ENCODE data around the gene KCNJ11. TPM values are rescaled to one million over a fixed set of nuclear protein-coding genes. Genes with fewer than 3 reads are reported as not detected.

KCNJ11 gene
- total and polyA plus RNA-seq, 8 donors: 1.5 to 22.9 (median 7.2) TPM; not detected in 1

DNA sequence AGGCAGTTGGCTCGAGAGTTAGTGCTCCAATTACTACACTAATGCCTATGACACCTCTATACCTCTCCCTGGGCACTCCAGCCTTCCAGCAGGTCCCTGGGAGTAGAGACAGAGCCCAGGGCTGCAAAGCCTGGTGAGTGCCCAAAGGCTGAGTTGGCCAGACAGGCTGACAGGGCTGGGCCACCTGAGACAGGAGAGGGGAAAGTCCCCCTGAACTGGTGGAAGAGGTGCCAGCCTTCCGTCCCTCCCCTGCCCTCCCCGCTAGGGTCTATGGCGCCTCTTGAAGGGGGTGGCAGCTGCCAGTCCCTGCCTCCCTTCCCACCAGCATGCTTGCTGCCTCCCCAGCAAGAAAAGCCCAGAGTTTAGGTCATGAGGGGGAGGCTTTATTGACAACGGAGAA, 3.0 kb downstream of the KCNJ11 start:
- intact Hi-C loops (cut with DNase I; ENCODE audit: low total_unique reads): loop anchor here (2.0 kb wide), 1 partner anchor 119 kb away; no protein-coding TSS in a partner anchor
- Histone ChIP-seq H3K4me1 (peaks cover 4 to 38% (median 18%) of the 10 kb centered on the region in 4 donors), H3K27ac (peak overlapping the region in 1 of 5 donors; percentile 75), H3K9me3 (no peaks in the 10 kb centered on the region), H3K27me3 (peaks cover 0 to 15% (median 0%) of the 10 kb centered on the region in 3 donors), H3K36me3 (no peaks in the 10 kb centered on the region), H3K4me3 (peak overlapping the region in 2 of 4 donors; percentile 27 to 44)
- no peak for DNase-seq
- TF ChIP-seq POLR2A (IDR thresholded peaks at IDR 0.05): no peak
- no peak for TF ChIP-seq EP300 (IDR thresholded peaks at IDR 0.05)
- no peak for TF ChIP-seq POLR2AphosphoS5 (IDR thresholded peaks at IDR 0.05)
- TF ChIP-seq, protein P1, sequence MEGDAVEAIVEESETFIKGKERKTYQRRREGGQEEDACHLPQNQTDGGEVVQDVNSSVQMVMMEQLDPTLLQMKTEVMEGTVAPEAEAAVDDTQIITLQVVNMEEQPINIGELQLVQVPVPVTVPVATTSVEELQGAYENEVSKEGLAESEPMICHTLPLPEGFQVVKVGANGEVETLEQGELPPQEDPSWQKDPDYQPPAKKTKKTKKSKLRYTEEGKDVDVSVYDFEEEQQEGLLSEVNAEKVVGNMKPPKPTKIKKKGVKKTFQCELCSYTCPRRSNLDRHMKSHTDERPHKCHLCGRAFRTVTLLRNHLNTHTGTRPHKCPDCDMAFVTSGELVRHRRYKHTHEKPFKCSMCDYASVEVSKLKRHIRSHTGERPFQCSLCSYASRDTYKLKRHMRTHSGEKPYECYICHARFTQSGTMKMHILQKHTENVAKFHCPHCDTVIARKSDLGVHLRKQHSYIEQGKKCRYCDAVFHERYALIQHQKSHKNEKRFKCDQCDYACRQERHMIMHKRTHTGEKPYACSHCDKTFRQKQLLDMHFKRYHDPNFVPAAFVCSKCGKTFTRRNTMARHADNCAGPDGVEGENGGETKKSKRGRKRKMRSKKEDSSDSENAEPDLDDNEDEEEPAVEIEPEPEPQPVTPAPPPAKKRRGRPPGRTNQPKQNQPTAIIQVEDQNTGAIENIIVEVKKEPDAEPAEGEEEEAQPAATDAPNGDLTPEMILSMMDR (IDR thresholded peaks at IDR 0.05): no peak
- whole genome bisulfite sequencing, 5 donors: 65 to 79% (median 71%) methylated on average over 1 to 5 of the region's 5 CpGs

DNA sequence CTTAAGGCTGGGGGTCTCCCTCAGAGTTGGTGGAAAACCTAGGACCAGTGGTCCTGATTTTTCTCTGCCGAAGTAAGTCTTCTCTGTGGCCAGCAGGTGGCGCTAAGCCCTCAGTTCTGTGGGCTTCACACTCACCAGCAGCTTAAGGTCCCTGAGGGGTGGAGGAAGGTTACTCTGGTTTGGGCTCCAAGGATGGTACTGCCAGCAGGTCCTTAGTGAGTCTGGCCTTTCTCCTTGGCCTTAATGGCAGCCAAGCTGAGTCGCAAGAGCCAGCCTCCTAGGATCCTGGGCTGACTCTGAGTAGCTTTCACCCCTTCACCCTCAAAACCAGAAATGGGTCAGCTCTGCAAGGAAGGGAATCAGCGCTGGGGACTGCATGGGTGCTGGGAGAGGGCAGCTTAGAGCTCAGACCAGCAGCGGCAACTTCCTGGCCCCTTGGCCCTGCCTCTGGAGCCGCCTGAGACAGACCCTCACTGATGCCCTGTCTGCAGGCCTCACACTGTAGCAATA, 4.4 kb downstream of the KCNJ11 start:
- DNase-seq: peak; percentile 84 to 95
- Histone ChIP-seq H3K36me3 (peaks cover 0 to 10% (median 6%) of the 10 kb centered on the region in 4 donors), H3K4me3 (no peak overlapping the region), H3K27me3 (peaks cover 0 to 15% (median 0%) of the 10 kb centered on the region in 3 donors), H3K9me3 (no peaks in the 10 kb centered on the region), H3K27ac (no peak overlapping the region), H3K4me1 (peaks cover 0 to 27% (median 9%) of the 10 kb centered on the region in 4 donors)
- WGBS, 5 donors: 45 to 74% (median 49%) methylated on average over 3 to 6 of the region's 6 CpGs
- intact Hi-C loops (cut with DNase I; ENCODE audit: low total_unique reads): loop anchor here (2.0 kb wide), 1 partner anchor 121 kb away; no protein-coding TSS in a partner anchor
- TF ChIP-seq POLR2AphosphoS5 (IDR thresholded peaks at IDR 0.05): no peak
- no peak for TF ChIP-seq POLR2A (IDR thresholded peaks at IDR 0.05)
- TF ChIP-seq, protein P1 (IDR thresholded peaks at IDR 0.05): peak in 5 of 7 experiments; percentile 80 to 93 (median 87)
- TF ChIP-seq EP300 (IDR thresholded peaks at IDR 0.05): no peak

DNA sequence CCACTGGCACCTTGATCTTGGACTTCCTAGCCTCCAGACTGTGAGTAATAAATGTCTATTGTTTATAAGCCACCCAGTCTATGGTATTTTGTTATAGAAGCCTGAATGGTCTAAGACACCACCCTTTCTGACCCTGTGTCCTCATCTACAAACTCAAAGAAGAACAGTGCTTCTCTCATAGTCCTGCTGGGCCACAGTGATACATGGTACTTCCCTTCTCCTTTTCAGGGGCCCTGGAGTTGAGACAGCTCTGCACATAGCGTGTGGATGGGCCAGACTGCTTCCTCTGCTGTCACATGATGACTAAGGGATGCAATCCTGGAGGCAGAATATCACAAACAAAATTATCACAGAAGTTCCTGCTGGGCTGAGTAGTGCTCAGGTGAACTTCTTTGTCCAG, 5.0 kb downstream of the KCNJ11 start:
- Histone ChIP-seq H3K9me3 (no peaks in the 10 kb centered on the region), H3K4me3 (no peak overlapping the region), H3K36me3 (peaks cover 0 to 11% (median 8%) of the 10 kb centered on the region in 4 donors), H3K27ac (no peak overlapping the region), H3K27me3 (peaks cover 0 to 11% (median 0%) of the 10 kb centered on the region in 3 donors), H3K4me1 (peaks cover 0 to 24% (median 6%) of the 10 kb centered on the region in 4 donors)
- TF ChIP-seq POLR2AphosphoS5 (IDR thresholded peaks at IDR 0.05) (no peak), EP300 (IDR thresholded peaks at IDR 0.05) (no peak), POLR2A (IDR thresholded peaks at IDR 0.05) (no peak)
- TF ChIP-seq, protein P1 (IDR thresholded peaks at IDR 0.05): no peak
- no peak for DNase-seq
- 82 to 100% (median 92%) methylated on average over 1 of the region's 1 CpG for WGBS, 5 donors
- intact Hi-C loops (cut with DNase I; ENCODE audit: low total_unique reads): no loop called here

DNA sequence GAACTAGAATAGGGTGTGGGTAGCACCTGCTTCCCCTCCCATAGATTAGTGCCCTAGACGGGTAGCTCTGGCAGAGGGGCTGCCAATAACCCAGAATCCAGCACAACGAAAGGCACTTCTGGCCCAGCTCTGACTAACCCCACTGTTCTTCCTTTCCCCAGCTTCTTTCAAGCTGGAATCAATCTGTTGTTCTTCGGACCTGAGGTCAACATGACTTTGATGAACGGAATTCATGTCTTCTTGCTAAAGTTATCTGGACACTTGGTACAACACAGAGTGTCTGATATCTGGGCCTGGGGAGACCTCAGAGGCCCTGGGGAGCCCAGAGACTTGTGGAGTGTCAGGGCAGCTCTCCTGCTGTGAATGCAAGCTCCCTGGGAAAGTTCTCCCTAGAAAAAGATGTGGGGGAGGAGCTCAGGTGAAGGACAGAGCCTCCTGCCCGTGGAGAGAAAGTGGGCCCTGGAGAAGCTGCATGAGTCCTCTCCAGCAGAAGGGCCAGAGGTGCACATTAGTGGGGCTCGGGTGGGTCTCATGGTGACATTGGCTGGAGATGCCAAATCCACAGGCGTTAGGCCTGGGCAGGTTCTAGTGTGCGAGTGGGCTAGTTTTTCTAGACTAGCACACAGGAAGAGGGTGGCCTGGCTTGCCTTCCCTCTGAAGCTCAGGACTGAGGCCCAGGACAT, 6.3 kb downstream of the KCNJ11 start:
- Histone ChIP-seq H3K4me1 (peaks cover 0 to 15% (median 2%) of the 10 kb centered on the region in 4 donors), H3K27me3 (no peaks in the 10 kb centered on the region), H3K36me3 (peaks cover 0 to 13% (median 9%) of the 10 kb centered on the region in 4 donors), H3K9me3 (no peaks in the 10 kb centered on the region), H3K4me3 (no peak overlapping the region), H3K27ac (no peak overlapping the region)
- 69 to 84% (median 80%) methylated on average over 6 to 8 of the region's 8 CpGs for WGBS, 5 donors
- intact Hi-C loops (cut with DNase I; ENCODE audit: low total_unique reads): no loop called here
- DNase-seq: no peak
- TF ChIP-seq POLR2A (IDR thresholded peaks at IDR 0.05) (no peak), POLR2AphosphoS5 (IDR thresholded peaks at IDR 0.05) (no peak), EP300 (IDR thresholded peaks at IDR 0.05) (no peak)
- TF ChIP-seq, protein P1 (IDR thresholded peaks at IDR 0.05): no peak
